Ovary (tissue), 3 donors: ENCODE measurements around the gene ABCG8.

Experiments used
- CTCF ChIP-seq, 3 donors: fragments of 450-650 bp in 2 of 3; fragments of 200-600 bp in 1 of 3; IDR thresholded peaks; one replicate each; pipeline versions ENCODE4 v1.5.1 to v1.8.0; 2016 to 2022; ENCODE audit warnings: antibody characterized with exemption in 3 of 3, mild to moderate bottlenecking in 1 of 3
- EP300 ChIP-seq: sonication (generic); formaldehyde crosslinking; IDR thresholded peaks from one replicate; pipeline ENCODE4 v1.6.1; 2017; ENCODE audit warnings: antibody characterized with exemption
- donor health status: DM: no; HTN: no; CAD: no.

- no peak for TF ChIP-seq CTCF (IDR thresholded peaks at IDR 0.05)
- no peak for TF ChIP-seq EP300
Measured at GRCh38 chr2:43898134-43898837, 59.5 kb downstream of the ABCG8 start.
